ENCODE results near the gene YTHDF1. TPM values are rescaled to one million over a fixed set of nuclear protein-coding genes. Genes with fewer than 3 reads are reported as not detected.

Gene YTHDF1
- total RNA-seq, 2 donors from 2014 or later: 64.9 to 73.2 TPM

DNA sequence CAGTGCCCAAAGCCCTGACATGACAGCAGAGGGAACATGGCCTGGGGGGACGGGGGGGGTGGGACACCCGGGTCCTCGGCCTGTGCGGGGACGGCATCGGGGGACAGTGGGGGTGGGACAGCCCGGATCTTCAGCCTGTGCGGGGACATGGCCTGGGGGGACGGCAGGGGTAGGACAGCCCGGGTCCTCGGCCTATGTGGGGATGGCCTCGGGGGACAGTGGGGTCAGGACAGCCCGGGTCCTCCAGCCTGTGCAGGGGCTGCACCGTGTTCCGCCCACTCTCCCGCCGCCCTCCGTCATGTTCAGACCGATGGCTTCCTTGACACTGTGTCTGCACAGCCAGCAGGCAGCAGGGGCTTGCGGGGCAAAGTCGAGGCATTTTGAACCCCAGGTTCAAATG is 26.8 kb upstream of the YTHDF1 start:
- TF ChIP-seq, protein P1, sequence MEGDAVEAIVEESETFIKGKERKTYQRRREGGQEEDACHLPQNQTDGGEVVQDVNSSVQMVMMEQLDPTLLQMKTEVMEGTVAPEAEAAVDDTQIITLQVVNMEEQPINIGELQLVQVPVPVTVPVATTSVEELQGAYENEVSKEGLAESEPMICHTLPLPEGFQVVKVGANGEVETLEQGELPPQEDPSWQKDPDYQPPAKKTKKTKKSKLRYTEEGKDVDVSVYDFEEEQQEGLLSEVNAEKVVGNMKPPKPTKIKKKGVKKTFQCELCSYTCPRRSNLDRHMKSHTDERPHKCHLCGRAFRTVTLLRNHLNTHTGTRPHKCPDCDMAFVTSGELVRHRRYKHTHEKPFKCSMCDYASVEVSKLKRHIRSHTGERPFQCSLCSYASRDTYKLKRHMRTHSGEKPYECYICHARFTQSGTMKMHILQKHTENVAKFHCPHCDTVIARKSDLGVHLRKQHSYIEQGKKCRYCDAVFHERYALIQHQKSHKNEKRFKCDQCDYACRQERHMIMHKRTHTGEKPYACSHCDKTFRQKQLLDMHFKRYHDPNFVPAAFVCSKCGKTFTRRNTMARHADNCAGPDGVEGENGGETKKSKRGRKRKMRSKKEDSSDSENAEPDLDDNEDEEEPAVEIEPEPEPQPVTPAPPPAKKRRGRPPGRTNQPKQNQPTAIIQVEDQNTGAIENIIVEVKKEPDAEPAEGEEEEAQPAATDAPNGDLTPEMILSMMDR (conservative IDR thresholded peaks at IDR 0.05): no peak

DNA sequence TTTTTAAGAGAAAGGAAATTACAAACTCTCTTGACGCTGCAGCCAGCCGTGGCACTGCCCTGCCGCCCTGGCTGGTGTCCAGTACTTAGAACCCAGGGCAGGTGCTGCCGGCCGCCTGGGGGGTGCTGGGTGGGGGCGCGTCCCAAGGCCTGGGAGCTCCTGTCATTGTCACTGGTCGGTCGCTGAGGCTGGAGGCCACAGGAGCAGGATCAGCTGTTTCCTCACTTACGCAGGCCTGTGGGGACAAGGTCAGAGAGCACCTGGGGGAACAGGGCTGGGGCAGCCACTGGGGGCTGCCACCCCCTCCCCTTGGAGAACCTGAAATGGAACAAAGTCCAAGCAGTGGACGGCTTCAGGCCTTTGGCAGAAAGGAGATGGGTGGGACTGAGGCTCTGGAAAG is 25.3 kb upstream of the YTHDF1 start:
- no peak overlapping the region for H3K9ac ChIP-seq (ENCODE audit: extremely low read depth, low read length, poor library complexity, severe bottlenecking)
- H3K4me3 ChIP-seq (ENCODE audit: low read length): no peak overlapping the region
- Mint-ChIP-seq H3K27me3 (ENCODE audit: insufficient read depth) (peaks cover 2% of the 10 kb centered on the region), H3K36me3 (ENCODE audit: low read depth) (no peaks in the 10 kb centered on the region), H3K4me3 (no peak overlapping the region), H3K9me3 (no peaks in the 10 kb centered on the region), H3K4me1 (no peaks in the 10 kb centered on the region), H3K27ac (no peak overlapping the region)
- no peaks in the 10 kb centered on the region for H3K36me3 ChIP-seq (ENCODE audit: control insufficient read depth, insufficient read depth, low read length)
- TF ChIP-seq, protein P1 (conservative IDR thresholded peaks at IDR 0.05): no peak
- H3K4me1 ChIP-seq (ENCODE audit: control insufficient read depth, insufficient read depth, low read length): no peaks in the 10 kb centered on the region
- DNase-seq: no peak
- H3K27me3 ChIP-seq (ENCODE audit: control insufficient read depth, insufficient read depth, low read length, poor library complexity, severe bottlenecking): no peaks in the 10 kb centered on the region
- no peaks in the 10 kb centered on the region for H3K9me3 ChIP-seq (ENCODE audit: control insufficient read depth, low read length)
- 85 to 93% methylated on average over 3 to 11 of the region's 11 CpGs for WGBS, 2 experiments (ENCODE audit: insufficient coverage in 1 of 2, insufficient read length in 1 of 2)
- H3K27ac ChIP-seq (ENCODE audit: low read depth, low read length): no peak overlapping the region

More for the DNA sequence above, 26.8 kb upstream of the YTHDF1 start:
- H3K36me3 ChIP-seq (ENCODE audit: control insufficient read depth, insufficient read depth, low read length): no peaks in the 10 kb centered on the region
- H3K4me3 ChIP-seq (ENCODE audit: low read length): no peak overlapping the region
- no peaks in the 10 kb centered on the region for H3K27me3 ChIP-seq (ENCODE audit: control insufficient read depth, insufficient read depth, low read length, poor library complexity, severe bottlenecking)
- WGBS, 2 experiments (ENCODE audit: insufficient coverage in 1 of 2, insufficient read length in 1 of 2): 93 to 97% methylated on average over 10 to 21 of the region's 21 CpGs
- no peaks in the 10 kb centered on the region for H3K36me3 Mint-ChIP-seq (ENCODE audit: low read depth)
- H3K27me3 Mint-ChIP-seq (ENCODE audit: insufficient read depth): peaks cover 2% of the 10 kb centered on the region
- no peaks in the 10 kb centered on the region for H3K9me3 ChIP-seq (ENCODE audit: control insufficient read depth, low read length)
- no peak for DNase-seq
- no peaks in the 10 kb centered on the region for H3K4me1 Mint-ChIP-seq
- H3K27ac Mint-ChIP-seq: no peak overlapping the region
- no peak overlapping the region for H3K9ac ChIP-seq (ENCODE audit: extremely low read depth, low read length, poor library complexity, severe bottlenecking)
- H3K27ac ChIP-seq (ENCODE audit: low read depth, low read length): no peak overlapping the region
- H3K9me3 Mint-ChIP-seq: no peaks in the 10 kb centered on the region
- no peak overlapping the region for H3K4me3 Mint-ChIP-seq
- H3K4me1 ChIP-seq (ENCODE audit: control insufficient read depth, insufficient read depth, low read length): no peaks in the 10 kb centered on the region

DNA sequence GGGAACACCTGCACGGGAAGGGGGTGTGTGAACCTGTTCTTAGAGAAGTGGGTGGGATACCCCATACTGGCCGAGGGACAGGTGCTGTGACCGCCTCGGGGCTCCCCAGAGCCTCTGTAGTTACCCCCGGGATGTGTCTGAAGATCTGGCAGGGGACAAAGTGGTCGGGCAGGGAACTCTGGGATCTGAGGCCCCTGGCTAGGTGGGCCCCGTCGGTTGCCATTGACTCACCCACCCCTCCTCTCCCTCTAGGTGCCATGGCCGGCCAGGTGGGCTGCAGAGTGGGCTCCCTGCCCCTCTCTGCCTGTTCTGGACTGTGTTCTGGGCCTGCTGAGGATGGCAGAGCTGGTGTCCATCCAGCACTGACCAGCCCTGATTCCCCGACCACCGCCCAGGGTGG is 24.1 kb upstream of the YTHDF1 start:
- Mint-ChIP-seq H3K27ac (no peak overlapping the region), H3K4me1 (no peaks in the 10 kb centered on the region), H3K36me3 (ENCODE audit: low read depth) (no peaks in the 10 kb centered on the region), H3K9me3 (no peaks in the 10 kb centered on the region), H3K4me3 (no peak overlapping the region), H3K27me3 (ENCODE audit: insufficient read depth) (no peaks in the 10 kb centered on the region)
- H3K27me3 ChIP-seq (ENCODE audit: control insufficient read depth, insufficient read depth, low read length, poor library complexity, severe bottlenecking): no peaks in the 10 kb centered on the region
- no peak overlapping the region for H3K9ac ChIP-seq (ENCODE audit: extremely low read depth, low read length, poor library complexity, severe bottlenecking)
- WGBS, 2 experiments (ENCODE audit: insufficient coverage in 1 of 2, insufficient read length in 1 of 2): 90 to 97% methylated on average over 7 to 11 of the region's 11 CpGs
- no peaks in the 10 kb centered on the region for H3K9me3 ChIP-seq (ENCODE audit: control insufficient read depth, low read length)
- DNase-seq: no peak
- no peak overlapping the region for H3K27ac ChIP-seq (ENCODE audit: low read depth, low read length)
- no peak overlapping the region for H3K4me3 ChIP-seq (ENCODE audit: low read length)
- H3K36me3 ChIP-seq (ENCODE audit: control insufficient read depth, insufficient read depth, low read length): no peaks in the 10 kb centered on the region
- no peaks in the 10 kb centered on the region for H3K4me1 ChIP-seq (ENCODE audit: control insufficient read depth, insufficient read depth, low read length)
- TF ChIP-seq, protein P1 (conservative IDR thresholded peaks at IDR 0.05): no peak
